ENCODE results near the gene BCL2L11.

- no peak for TF ChIP-seq SPI1 (IDR thresholded peaks at IDR 0.05; ENCODE audit: low read depth, low read length)
- no peak for TF ChIP-seq POLR2A (IDR thresholded peaks at IDR 0.05; ENCODE audit: low read depth, low read length)
- TF ChIP-seq POLR2AphosphoS5 (IDR thresholded peaks at IDR 0.05; ENCODE audit: low read depth, low read length), result no peak
- no peak for TF ChIP-seq TAF1 (IDR thresholded peaks at IDR 0.05; ENCODE audit: low read depth, low read length)
- TF ChIP-seq PAX5 (IDR thresholded peaks at IDR 0.05; ENCODE audit: insufficient read depth, low read length, severe bottlenecking), result no peak
Observed at GRCh38 chr2:111200333-111200881, 79.7 kb downstream of the BCL2L11 start.

Data from GM12891 (cell line).